Ishikawa (cell line): ENCODE data around the gene YARS1.

Experiments
- CEBPB ChIP-seq: IDR thresholded peaks from 2 replicates; pipeline ENCODE4 v1.6.1; 2012
- CREB1 ChIP-seq: IDR thresholded peaks from 2 replicates; pipeline ENCODE4 v1.6.1; 2012; ENCODE audit warnings: low read depth
- EGR1 ChIP-seq: IDR thresholded peaks from 2 replicates; pipeline ENCODE4 v1.6.1; 2012
- EP300 ChIP-seq: IDR thresholded peaks from 2 replicates; pipeline ENCODE4 v1.6.1; 2012; ENCODE audit warnings: borderline replicate concordance
- FOXM1 ChIP-seq: IDR thresholded peaks from 2 replicates; pipeline ENCODE4 v1.6.1; 2012; ENCODE audit warnings: low read depth, borderline replicate concordance
- NFIC ChIP-seq: IDR thresholded peaks from 2 replicates; pipeline ENCODE4 v1.6.1; 2012
- RAD21 ChIP-seq: IDR thresholded peaks from 2 replicates; pipeline ENCODE4 v1.6.1; 2012; ENCODE audit warnings: low read depth
- TAF1 ChIP-seq: IDR thresholded peaks from 2 replicates; pipeline ENCODE4 v1.6.1; 2012; ENCODE audit warnings: low read depth, mild to moderate bottlenecking
- TCF12 ChIP-seq: IDR thresholded peaks from 2 replicates; pipeline ENCODE4 v1.6.1; 2012; ENCODE audit warnings: low read depth
- TEAD4 ChIP-seq: IDR thresholded peaks from 2 replicates; pipeline ENCODE4 v1.6.1; 2012
- YY1 ChIP-seq: IDR thresholded peaks from 2 replicates; pipeline ENCODE4 v1.6.1; 2012; ENCODE audit warnings: low read depth
- ZBTB7A ChIP-seq: IDR thresholded peaks from 2 replicates; pipeline ENCODE4 v1.6.1; 2012; ENCODE audit warnings: low read depth
- TF ChIP-seq, protein P1 (sequence below): IDR thresholded peaks from 2 replicates; pipeline ENCODE4 v1.6.1; 2012
- TF ChIP-seq, protein P2 (sequence below): IDR thresholded peaks from 2 replicates; pipeline ENCODE4 v1.6.1; 2012; ENCODE audit warnings: low read depth, mild to moderate bottlenecking

DNA sequence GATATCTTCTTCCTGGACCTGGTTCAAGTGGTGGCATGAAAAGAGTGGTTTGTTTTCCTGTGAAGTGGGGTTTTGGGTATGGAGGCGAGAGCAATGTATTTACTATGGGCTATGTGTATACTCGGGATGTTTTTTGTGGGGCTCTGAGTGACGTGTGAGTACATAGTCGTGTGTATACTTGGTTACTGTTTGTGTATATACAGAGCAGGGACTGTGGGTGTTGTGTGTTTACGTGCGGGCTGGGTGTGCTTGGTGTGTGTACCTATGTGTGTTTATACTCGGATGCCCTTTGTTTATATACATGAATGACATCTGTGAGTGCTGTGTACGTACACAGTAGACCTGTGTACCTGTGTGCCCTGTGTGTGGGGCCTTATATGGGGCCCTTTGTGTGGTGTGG lies 50.0 kb downstream of the YARS1 start:
- TF ChIP-seq NFIC: no peak
- TF ChIP-seq TAF1: no peak
- TF ChIP-seq ZBTB7A: no peak
- no peak for TF ChIP-seq YY1
- no peak for TF ChIP-seq RAD21
- TF ChIP-seq, protein P1, sequence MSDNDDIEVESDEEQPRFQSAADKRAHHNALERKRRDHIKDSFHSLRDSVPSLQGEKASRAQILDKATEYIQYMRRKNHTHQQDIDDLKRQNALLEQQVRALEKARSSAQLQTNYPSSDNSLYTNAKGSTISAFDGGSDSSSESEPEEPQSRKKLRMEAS: no peak
- TF ChIP-seq EGR1: no peak
- TF ChIP-seq CREB1: no peak
- no peak for TF ChIP-seq FOXM1
- TF ChIP-seq TCF12: no peak
- no peak for TF ChIP-seq EP300
- TF ChIP-seq CEBPB: no peak
- TF ChIP-seq TEAD4: no peak
- TF ChIP-seq, protein P2, sequence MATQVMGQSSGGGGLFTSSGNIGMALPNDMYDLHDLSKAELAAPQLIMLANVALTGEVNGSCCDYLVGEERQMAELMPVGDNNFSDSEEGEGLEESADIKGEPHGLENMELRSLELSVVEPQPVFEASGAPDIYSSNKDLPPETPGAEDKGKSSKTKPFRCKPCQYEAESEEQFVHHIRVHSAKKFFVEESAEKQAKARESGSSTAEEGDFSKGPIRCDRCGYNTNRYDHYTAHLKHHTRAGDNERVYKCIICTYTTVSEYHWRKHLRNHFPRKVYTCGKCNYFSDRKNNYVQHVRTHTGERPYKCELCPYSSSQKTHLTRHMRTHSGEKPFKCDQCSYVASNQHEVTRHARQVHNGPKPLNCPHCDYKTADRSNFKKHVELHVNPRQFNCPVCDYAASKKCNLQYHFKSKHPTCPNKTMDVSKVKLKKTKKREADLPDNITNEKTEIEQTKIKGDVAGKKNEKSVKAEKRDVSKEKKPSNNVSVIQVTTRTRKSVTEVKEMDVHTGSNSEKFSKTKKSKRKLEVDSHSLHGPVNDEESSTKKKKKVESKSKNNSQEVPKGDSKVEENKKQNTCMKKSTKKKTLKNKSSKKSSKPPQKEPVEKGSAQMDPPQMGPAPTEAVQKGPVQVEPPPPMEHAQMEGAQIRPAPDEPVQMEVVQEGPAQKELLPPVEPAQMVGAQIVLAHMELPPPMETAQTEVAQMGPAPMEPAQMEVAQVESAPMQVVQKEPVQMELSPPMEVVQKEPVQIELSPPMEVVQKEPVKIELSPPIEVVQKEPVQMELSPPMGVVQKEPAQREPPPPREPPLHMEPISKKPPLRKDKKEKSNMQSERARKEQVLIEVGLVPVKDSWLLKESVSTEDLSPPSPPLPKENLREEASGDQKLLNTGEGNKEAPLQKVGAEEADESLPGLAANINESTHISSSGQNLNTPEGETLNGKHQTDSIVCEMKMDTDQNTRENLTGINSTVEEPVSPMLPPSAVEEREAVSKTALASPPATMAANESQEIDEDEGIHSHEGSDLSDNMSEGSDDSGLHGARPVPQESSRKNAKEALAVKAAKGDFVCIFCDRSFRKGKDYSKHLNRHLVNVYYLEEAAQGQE: no peak
